Left ventricle myocardium inferior (tissue), 1 donor: ENCODE results near the gene CUX1. TPM values are rescaled to one million over a fixed set of nuclear protein-coding genes. Genes with fewer than 3 reads are reported as not detected.
"Not testable (repeated sequence)": the region's sequence is repeated elsewhere in the genome, so short reads cannot be mapped to it uniquely, and the experiment has no call there.

ENCODE experiments used
- DNase-seq: peaks from one replicate; pipeline ENCODE4 v3.0.0-alpha.2; 2020
- H3K27ac ChIP-seq: fragments of 200-600 bp; replicated peaks from 2 replicates; pipeline ENCODE4 v1.8.0; 2021
- H3K27me3 ChIP-seq: fragments of 200-600 bp; 2 replicates; pipeline ENCODE4 v1.8.0; 2021; ENCODE audit warnings: low read depth
- H3K36me3 ChIP-seq: fragments of 200-600 bp; 2 replicates; pipeline ENCODE4 v1.8.0; 2021
- H3K4me1 ChIP-seq: fragments of 200-600 bp; 2 replicates; pipeline ENCODE4 v1.8.0; 2021
- H3K4me3 ChIP-seq: fragments of 200-600 bp; 2 replicates; pipeline ENCODE4 v1.8.0; 2021; ENCODE audit warnings: mild to moderate bottlenecking, moderate library complexity
- H3K9me3 ChIP-seq: fragments of 200-600 bp; replicated peaks from 2 replicates; pipeline ENCODE4 v1.8.0; 2021
- CTCF ChIP-seq: fragments of 200-600 bp; IDR thresholded peaks from 2 replicates; pipeline ENCODE4 v1.8.0; 2021; ENCODE audit warnings: antibody characterized with exemption, mild to moderate bottlenecking, borderline replicate concordance
- intact Hi-C: fragments of 100-400 bp; cut with micrococcal nuclease; formaldehyde crosslinking; loops from one replicate; pipeline ENCODE4 v1.11.0; 2022
- total RNA-seq: library from RNA; stranded (reverse); fragmentation: NEBNext Ultra II Directional; extraction: Animal tissue kit (Norgen Biotek cat#: 25700); gene quantifications from one replicate; pipeline ENCODE4 v1.2.1, GENCODE V29; 2021
- donor health status: DM: no; HTN: yes; CAD: no; lungs with severe emphysema.

Gene CUX1
- total RNA-seq, 1 donor from 2014 or later, result 125 TPM

- no peak for TF ChIP-seq CTCF
- no peaks in the 10 kb centered on the region for H3K36me3 ChIP-seq
- intact Hi-C loops, result no loop called here
- no peak for DNase-seq
- peak overlapping the region; percentile 83 for H3K27ac ChIP-seq
- no peaks in the 10 kb centered on the region for H3K27me3 ChIP-seq
- no peak overlapping the region for H3K4me3 ChIP-seq
- H3K4me1 ChIP-seq, result peaks cover 74% of the 10 kb centered on the region
- H3K9me3 ChIP-seq, result no peaks in the 10 kb centered on the region
These were observed 224.7 kb downstream of the CUX1 start for GRCh38 chr7:102042016-102042656.

- H3K27me3 ChIP-seq, H3K4me3 ChIP-seq, intact Hi-C loops, H3K36me3 ChIP-seq, DNase-seq, H3K9me3 ChIP-seq: not testable (repeated sequence)
- H3K27ac ChIP-seq, result peak overlapping the region; percentile 83
- peaks cover 67% of the 10 kb centered on the region for H3K4me1 ChIP-seq
These were observed 225.4 kb downstream of the CUX1 start for GRCh38 chr7:102042796-102043195.

- H3K9me3 ChIP-seq, result no peaks in the 10 kb centered on the region
- H3K36me3 ChIP-seq, result no peaks in the 10 kb centered on the region
- H3K27me3 ChIP-seq, result no peaks in the 10 kb centered on the region
- peak overlapping the region; percentile 52 for H3K4me3 ChIP-seq
- H3K4me1 ChIP-seq, result peaks cover 53% of the 10 kb centered on the region
- no peak for DNase-seq
- intact Hi-C loops, result no loop called here
- TF ChIP-seq CTCF, result no peak
- peak overlapping the region; percentile 75 for H3K27ac ChIP-seq
These were observed 227.2 kb downstream of the CUX1 start for GRCh38 chr7:102044641-102044983.

- H3K4me1 ChIP-seq, result peaks cover 53% of the 10 kb centered on the region
- no peaks in the 10 kb centered on the region for H3K9me3 ChIP-seq
- peak overlapping the region; percentile 75 for H3K27ac ChIP-seq
- peak overlapping the region; percentile 52 for H3K4me3 ChIP-seq
- intact Hi-C loops, result no loop called here
- TF ChIP-seq CTCF, result no peak
- H3K27me3 ChIP-seq, result no peaks in the 10 kb centered on the region
- no peaks in the 10 kb centered on the region for H3K36me3 ChIP-seq
- peak; percentile 65 for DNase-seq
These were observed 227.7 kb downstream of the CUX1 start for GRCh38 chr7:102044984-102045673.

GRCh38 chr7:102045681-102046372 lies 228.4 kb downstream of the CUX1 start:
- H3K4me3 ChIP-seq, result peak overlapping the region; percentile 52
- H3K36me3 ChIP-seq, result no peaks in the 10 kb centered on the region
- no peaks in the 10 kb centered on the region for H3K9me3 ChIP-seq
- DNase-seq, result no peak
- intact Hi-C loops, result no loop called here
- peaks cover 49% of the 10 kb centered on the region for H3K4me1 ChIP-seq
- no peak for TF ChIP-seq CTCF
- H3K27me3 ChIP-seq, result no peaks in the 10 kb centered on the region
- peak overlapping the region; percentile 75 for H3K27ac ChIP-seq
